Endodermal cell (in vitro differentiated cells): ENCODE data around the gene NCBP2. TPM values are rescaled to one million over a fixed set of nuclear protein-coding genes. Genes with fewer than 3 reads are reported as not detected.

Source experiments
- DNase-seq: peaks from one replicate; pipeline ENCODE4 v3.0.0-alpha.2; 2017
- H3K27ac ChIP-seq: 2 replicates; pipeline ENCODE4 v1.5.1; 2013; ENCODE audit warnings: mild to moderate bottlenecking, low read depth, low read length, moderate library complexity
- H3K27me3 ChIP-seq: 2 replicates; pipeline ENCODE4 v1.6.1; 2013; ENCODE audit warnings: mild to moderate bottlenecking, low read length, moderate library complexity; ENCODE audit not compliant: insufficient read depth, control insufficient read depth, poor library complexity, severe bottlenecking
- H3K36me3 ChIP-seq: 2 replicates; pipeline ENCODE4 v1.7.0; 2013; ENCODE audit warnings: mild to moderate bottlenecking, low read length, moderate library complexity; ENCODE audit not compliant: control insufficient read depth, insufficient read depth
- H3K4me1 ChIP-seq: one replicate; pipeline ENCODE4 v1.7.0; 2013; ENCODE audit warnings: low read length; ENCODE audit not compliant: control insufficient read depth, insufficient read depth
- H3K4me3 ChIP-seq: 2 replicates; pipeline ENCODE4 v1.5.1; 2013; ENCODE audit warnings: mild to moderate bottlenecking, low read length, moderate library complexity
- H3K9ac ChIP-seq: 2 replicates; pipeline ENCODE4 v1.6.1; 2013; ENCODE audit warnings: mild to moderate bottlenecking, low read length, moderate library complexity; ENCODE audit not compliant: poor library complexity, severe bottlenecking; ENCODE audit errors: extremely low read depth
- H3K9me3 ChIP-seq: 2 replicates; pipeline ENCODE4 v1.6.1; 2013; ENCODE audit warnings: mild to moderate bottlenecking, low read length, moderate library complexity; ENCODE audit not compliant: control insufficient read depth
- H3K27ac Mint-ChIP-seq: 2 replicates; pipeline ENCODE4 v1.8.0; 2020; ENCODE audit warnings: mixed read lengths
- H3K27me3 Mint-ChIP-seq: 2 replicates; pipeline ENCODE4 v1.8.0; 2021; ENCODE audit warnings: mild to moderate bottlenecking, mixed read lengths; ENCODE audit not compliant: insufficient read depth
- H3K36me3 Mint-ChIP-seq: 2 replicates; pipeline ENCODE4 v1.8.0; 2020; ENCODE audit warnings: low read depth, mixed read lengths
- H3K4me1 Mint-ChIP-seq: 2 replicates; pipeline ENCODE4 v1.8.0; 2020; ENCODE audit warnings: mixed read lengths
- H3K4me3 Mint-ChIP-seq: 2 replicates; pipeline ENCODE4 v1.8.0; 2020; ENCODE audit warnings: mild to moderate bottlenecking, moderate library complexity, mixed read lengths
- H3K9me3 Mint-ChIP-seq: 2 replicates; pipeline ENCODE4 v1.8.0; 2020; ENCODE audit warnings: mild to moderate bottlenecking, mixed read lengths
- WGBS, 2 experiments: methylation state at CpG; one replicate each; pipeline versions ENCODE4 v1.1.5 to v1.1.7; 2013; ENCODE audit warnings: missing lambda C conversion rate in 2 of 2, mixed read lengths in 1 of 2; ENCODE audit not compliant: insufficient coverage in 1 of 2, insufficient read length in 1 of 2; 5-methylcytosine and 5-hydroxymethylcytosine counted together
- total RNA-seq, 2 donors: library from RNA; stranded (reverse); fragmentation: NEBNext Ultra II Directional in 1 of 2; extraction: Animal tissue kit (Norgen Biotek cat#: 25700) in 1 of 2; gene quantifications; 2 replicates in 1 of 2; 3 replicates in 1 of 2; pipeline ENCODE4 v1.2.1, GENCODE V29; 2021
- TF ChIP-seq, protein P1 (sequence below): fragments of 200-600 bp; sonication (generic); conservative IDR thresholded peaks from 2 replicates; pipeline ENCODE4 v1.5.0; 2021; ENCODE audit warnings: antibody characterized with exemption, mild to moderate bottlenecking

Gene NCBP2
- total RNA-seq, 2 donors from 2014 or later: 74.9 to 97.3 TPM

DNA sequence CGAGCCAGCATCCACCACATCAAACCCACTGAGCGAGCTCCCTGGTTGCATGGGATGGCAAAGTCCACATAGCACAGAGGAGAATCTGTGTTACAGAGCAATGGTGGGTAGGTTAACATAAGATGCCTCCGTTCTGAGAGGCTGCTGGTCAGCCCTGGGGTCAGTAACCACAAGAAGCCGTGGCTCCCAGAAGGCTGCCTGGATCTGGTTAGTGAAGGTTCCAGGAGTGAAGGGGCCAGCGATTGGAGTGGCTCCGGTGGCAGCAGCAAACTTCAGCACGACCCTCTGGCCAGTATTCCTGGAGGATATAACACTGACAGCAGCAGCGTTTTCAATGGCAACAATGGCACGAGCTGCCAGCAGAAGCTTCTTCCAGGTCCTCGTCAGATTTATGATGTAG lies 44.7 kb upstream of the NCBP2 start:
- DNase-seq: no peak
- H3K4me3 Mint-ChIP-seq: no peak overlapping the region
- Histone ChIP-seq H3K27ac (no peak overlapping the region), H3K36me3 (no peaks in the 10 kb centered on the region), H3K27me3 (no peaks in the 10 kb centered on the region), H3K4me1 (no peaks in the 10 kb centered on the region), H3K9me3 (peaks cover 13% of the 10 kb centered on the region), H3K9ac (no peak overlapping the region), H3K4me3 (no peak overlapping the region)
- no peaks in the 10 kb centered on the region for H3K36me3 Mint-ChIP-seq
- H3K27me3 Mint-ChIP-seq: no peaks in the 10 kb centered on the region
- no peak overlapping the region for H3K27ac Mint-ChIP-seq
- no peaks in the 10 kb centered on the region for H3K4me1 Mint-ChIP-seq
- TF ChIP-seq, protein P1, sequence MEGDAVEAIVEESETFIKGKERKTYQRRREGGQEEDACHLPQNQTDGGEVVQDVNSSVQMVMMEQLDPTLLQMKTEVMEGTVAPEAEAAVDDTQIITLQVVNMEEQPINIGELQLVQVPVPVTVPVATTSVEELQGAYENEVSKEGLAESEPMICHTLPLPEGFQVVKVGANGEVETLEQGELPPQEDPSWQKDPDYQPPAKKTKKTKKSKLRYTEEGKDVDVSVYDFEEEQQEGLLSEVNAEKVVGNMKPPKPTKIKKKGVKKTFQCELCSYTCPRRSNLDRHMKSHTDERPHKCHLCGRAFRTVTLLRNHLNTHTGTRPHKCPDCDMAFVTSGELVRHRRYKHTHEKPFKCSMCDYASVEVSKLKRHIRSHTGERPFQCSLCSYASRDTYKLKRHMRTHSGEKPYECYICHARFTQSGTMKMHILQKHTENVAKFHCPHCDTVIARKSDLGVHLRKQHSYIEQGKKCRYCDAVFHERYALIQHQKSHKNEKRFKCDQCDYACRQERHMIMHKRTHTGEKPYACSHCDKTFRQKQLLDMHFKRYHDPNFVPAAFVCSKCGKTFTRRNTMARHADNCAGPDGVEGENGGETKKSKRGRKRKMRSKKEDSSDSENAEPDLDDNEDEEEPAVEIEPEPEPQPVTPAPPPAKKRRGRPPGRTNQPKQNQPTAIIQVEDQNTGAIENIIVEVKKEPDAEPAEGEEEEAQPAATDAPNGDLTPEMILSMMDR: no peak
- peaks cover 6% of the 10 kb centered on the region for H3K9me3 Mint-ChIP-seq
- WGBS, 2 experiments: 88 to 91% methylated on average over 8 to 10 of the region's 10 CpGs

GRCh38 chr3:196985954-196986885 lies 43.9 kb upstream of the NCBP2 start:
- TF ChIP-seq, protein P1: peak; percentile 65
- Mint-ChIP-seq H3K4me3 (no peak overlapping the region), H3K27ac (no peak overlapping the region), H3K36me3 (peaks cover 1% of the 10 kb centered on the region), H3K4me1 (no peaks in the 10 kb centered on the region), H3K9me3 (peaks cover 12% of the 10 kb centered on the region), H3K27me3 (peaks cover 3% of the 10 kb centered on the region)
- H3K27me3 ChIP-seq: no peaks in the 10 kb centered on the region
- H3K27ac ChIP-seq: no peak overlapping the region
- H3K9ac ChIP-seq: no peak overlapping the region
- peaks cover 13% of the 10 kb centered on the region for H3K9me3 ChIP-seq
- WGBS, 2 experiments: 95 to 96% methylated on average over 6 to 8 of the region's 9 CpGs
- H3K4me3 ChIP-seq: no peak overlapping the region
- H3K4me1 ChIP-seq: no peaks in the 10 kb centered on the region
- no peak for DNase-seq
- no peaks in the 10 kb centered on the region for H3K36me3 ChIP-seq

DNA sequence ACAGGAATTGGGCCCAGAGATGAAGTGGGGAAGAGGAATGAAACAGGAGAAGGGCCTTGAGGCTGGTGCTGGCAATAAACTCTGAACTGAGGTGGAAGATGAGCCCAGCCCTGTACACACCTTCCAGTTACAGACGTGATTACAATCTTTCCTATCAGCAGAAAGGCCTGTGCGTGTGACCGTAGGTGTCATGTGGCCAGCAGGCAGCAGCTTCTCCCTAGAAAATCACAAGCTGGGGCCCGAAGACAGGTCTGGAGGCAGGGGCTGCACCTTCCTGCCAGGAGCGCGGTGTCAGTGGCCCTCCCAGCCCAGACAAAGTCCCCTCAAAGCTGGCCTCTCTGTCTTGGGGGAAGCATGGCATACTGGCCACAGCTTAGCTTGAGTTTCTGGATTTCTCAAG lies 43.0 kb upstream of the NCBP2 start:
- no peak overlapping the region for H3K4me3 Mint-ChIP-seq
- H3K27me3 Mint-ChIP-seq: peaks cover 3% of the 10 kb centered on the region
- H3K36me3 Mint-ChIP-seq: peaks cover 1% of the 10 kb centered on the region
- TF ChIP-seq, protein P1: no peak
- WGBS, 2 experiments: 91 to 93% methylated on average over 5 to 6 of the region's 6 CpGs
- DNase-seq: no peak
- Histone ChIP-seq H3K27ac (no peak overlapping the region), H3K4me1 (no peaks in the 10 kb centered on the region), H3K9me3 (peaks cover 13% of the 10 kb centered on the region), H3K36me3 (no peaks in the 10 kb centered on the region), H3K27me3 (no peaks in the 10 kb centered on the region), H3K9ac (no peak overlapping the region), H3K4me3 (no peak overlapping the region)
- no peak overlapping the region for H3K27ac Mint-ChIP-seq
- no peaks in the 10 kb centered on the region for H3K4me1 Mint-ChIP-seq
- peaks cover 12% of the 10 kb centered on the region for H3K9me3 Mint-ChIP-seq
